ENCODE data around the gene PSKH1. TPM values are rescaled to one million over a fixed set of nuclear protein-coding genes. Genes with fewer than 3 reads are reported as not detected.

The PSKH1 gene
- total and polyA plus RNA-seq, 4 donors: 8.3 to 23.8 (median 13.8) TPM

GRCh38 chr16:67901734-67902133 is 8.7 kb downstream of the PSKH1 start:
- Histone ChIP-seq H3K36me3 (ENCODE audit: control insufficient read depth in 4 of 4, insufficient read depth in 3 of 4, low read depth in 1 of 4, low read length in 3 of 4) (peaks cover 0 to 4% (median under 1%) of the 10 kb centered on the region in 4 donors), H3K27me3 (ENCODE audit: control insufficient read depth in 4 of 4, insufficient read depth in 4 of 4, low read length in 3 of 4) (no peaks in the 10 kb centered on the region), H3K4me1 (ENCODE audit: control insufficient read depth in 4 of 4, insufficient read depth in 4 of 4, low read length in 3 of 4) (peaks cover 1 to 17% (median 10%) of the 10 kb centered on the region in 4 donors), H3K4me3 (ENCODE audit: low read depth in 1 of 3, low read length in 3 of 3) (no peak overlapping the region), H3K9ac (ENCODE audit: low read depth in 1 of 2, low read length in 2 of 2) (no peak overlapping the region), H3K9me3 (ENCODE audit: control insufficient read depth in 4 of 4, low read length in 3 of 4) (no peaks in the 10 kb centered on the region), H3K27ac (ENCODE audit: low read depth in 1 of 2, low read length in 2 of 2) (no peak overlapping the region)
- DNase-seq (ENCODE audit: low spot score): no peak
- TF ChIP-seq ZBTB33 (IDR thresholded peaks at IDR 0.05) (no peak), RXRA (IDR thresholded peaks at IDR 0.05) (peak in 1 of 2 donors; percentile 17)
- WGBS: 63% methylated on average over 5 of the region's 5 CpGs

- WGBS: 83% methylated on average over 4 of the region's 4 CpGs
- H3K4me3 ChIP-seq (ENCODE audit: low read depth in 1 of 3, low read length in 3 of 3): no peak overlapping the region
- H3K27ac ChIP-seq (ENCODE audit: low read depth in 1 of 2, low read length in 2 of 2): no peak overlapping the region
Measured at GRCh38 chr16:67902831-67903230, 9.8 kb downstream of the PSKH1 start.

GRCh38 chr16:67907397-67908180 is 14.5 kb downstream of the PSKH1 start:
- H3K36me3 ChIP-seq (ENCODE audit: control insufficient read depth in 4 of 4, insufficient read depth in 3 of 4, low read depth in 1 of 4, low read length in 3 of 4): peaks cover 0 to 27% (median 16%) of the 10 kb centered on the region in 4 donors
- no peak overlapping the region for H3K4me3 ChIP-seq (ENCODE audit: low read depth in 1 of 3, low read length in 3 of 3)
- WGBS: 69% methylated on average over 11 of the region's 11 CpGs
- no peaks in the 10 kb centered on the region for H3K9me3 ChIP-seq (ENCODE audit: control insufficient read depth in 4 of 4, low read length in 3 of 4)
- H3K27ac ChIP-seq (ENCODE audit: low read depth in 1 of 2, low read length in 2 of 2): peak overlapping the region; percentile 6 to 23
- H3K4me1 ChIP-seq (ENCODE audit: control insufficient read depth in 4 of 4, insufficient read depth in 4 of 4, low read length in 3 of 4): peaks cover 0 to 27% (median 20%) of the 10 kb centered on the region in 4 donors
- no peak overlapping the region for H3K9ac ChIP-seq (ENCODE audit: low read depth in 1 of 2, low read length in 2 of 2)
- no peaks in the 10 kb centered on the region for H3K27me3 ChIP-seq (ENCODE audit: control insufficient read depth in 4 of 4, insufficient read depth in 4 of 4, low read length in 3 of 4)
- no peak for DNase-seq (ENCODE audit: low spot score)
- TF ChIP-seq HNF4A (conservative IDR thresholded peaks at IDR 0.05): peak; percentile 55 to 72
- TF ChIP-seq, protein P1, sequence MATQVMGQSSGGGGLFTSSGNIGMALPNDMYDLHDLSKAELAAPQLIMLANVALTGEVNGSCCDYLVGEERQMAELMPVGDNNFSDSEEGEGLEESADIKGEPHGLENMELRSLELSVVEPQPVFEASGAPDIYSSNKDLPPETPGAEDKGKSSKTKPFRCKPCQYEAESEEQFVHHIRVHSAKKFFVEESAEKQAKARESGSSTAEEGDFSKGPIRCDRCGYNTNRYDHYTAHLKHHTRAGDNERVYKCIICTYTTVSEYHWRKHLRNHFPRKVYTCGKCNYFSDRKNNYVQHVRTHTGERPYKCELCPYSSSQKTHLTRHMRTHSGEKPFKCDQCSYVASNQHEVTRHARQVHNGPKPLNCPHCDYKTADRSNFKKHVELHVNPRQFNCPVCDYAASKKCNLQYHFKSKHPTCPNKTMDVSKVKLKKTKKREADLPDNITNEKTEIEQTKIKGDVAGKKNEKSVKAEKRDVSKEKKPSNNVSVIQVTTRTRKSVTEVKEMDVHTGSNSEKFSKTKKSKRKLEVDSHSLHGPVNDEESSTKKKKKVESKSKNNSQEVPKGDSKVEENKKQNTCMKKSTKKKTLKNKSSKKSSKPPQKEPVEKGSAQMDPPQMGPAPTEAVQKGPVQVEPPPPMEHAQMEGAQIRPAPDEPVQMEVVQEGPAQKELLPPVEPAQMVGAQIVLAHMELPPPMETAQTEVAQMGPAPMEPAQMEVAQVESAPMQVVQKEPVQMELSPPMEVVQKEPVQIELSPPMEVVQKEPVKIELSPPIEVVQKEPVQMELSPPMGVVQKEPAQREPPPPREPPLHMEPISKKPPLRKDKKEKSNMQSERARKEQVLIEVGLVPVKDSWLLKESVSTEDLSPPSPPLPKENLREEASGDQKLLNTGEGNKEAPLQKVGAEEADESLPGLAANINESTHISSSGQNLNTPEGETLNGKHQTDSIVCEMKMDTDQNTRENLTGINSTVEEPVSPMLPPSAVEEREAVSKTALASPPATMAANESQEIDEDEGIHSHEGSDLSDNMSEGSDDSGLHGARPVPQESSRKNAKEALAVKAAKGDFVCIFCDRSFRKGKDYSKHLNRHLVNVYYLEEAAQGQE (IDR thresholded peaks at IDR 0.05): no peak
- TF ChIP-seq ZBTB33 (IDR thresholded peaks at IDR 0.05): no peak
- no peak for TF ChIP-seq FOXA2 (IDR thresholded peaks at IDR 0.05)
- TF ChIP-seq NR2F2 (IDR thresholded peaks at IDR 0.05): no peak
- no peak for TF ChIP-seq MAX (IDR thresholded peaks at IDR 0.05)
- TF ChIP-seq JUND (IDR thresholded peaks at IDR 0.05): peak in 1 of 2 donors; percentile 52
- TF ChIP-seq, protein P2, sequence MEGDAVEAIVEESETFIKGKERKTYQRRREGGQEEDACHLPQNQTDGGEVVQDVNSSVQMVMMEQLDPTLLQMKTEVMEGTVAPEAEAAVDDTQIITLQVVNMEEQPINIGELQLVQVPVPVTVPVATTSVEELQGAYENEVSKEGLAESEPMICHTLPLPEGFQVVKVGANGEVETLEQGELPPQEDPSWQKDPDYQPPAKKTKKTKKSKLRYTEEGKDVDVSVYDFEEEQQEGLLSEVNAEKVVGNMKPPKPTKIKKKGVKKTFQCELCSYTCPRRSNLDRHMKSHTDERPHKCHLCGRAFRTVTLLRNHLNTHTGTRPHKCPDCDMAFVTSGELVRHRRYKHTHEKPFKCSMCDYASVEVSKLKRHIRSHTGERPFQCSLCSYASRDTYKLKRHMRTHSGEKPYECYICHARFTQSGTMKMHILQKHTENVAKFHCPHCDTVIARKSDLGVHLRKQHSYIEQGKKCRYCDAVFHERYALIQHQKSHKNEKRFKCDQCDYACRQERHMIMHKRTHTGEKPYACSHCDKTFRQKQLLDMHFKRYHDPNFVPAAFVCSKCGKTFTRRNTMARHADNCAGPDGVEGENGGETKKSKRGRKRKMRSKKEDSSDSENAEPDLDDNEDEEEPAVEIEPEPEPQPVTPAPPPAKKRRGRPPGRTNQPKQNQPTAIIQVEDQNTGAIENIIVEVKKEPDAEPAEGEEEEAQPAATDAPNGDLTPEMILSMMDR (IDR thresholded peaks at IDR 0.05; ENCODE audit: low read depth, low read length, missing input control): no peak
- TF ChIP-seq RAD21 (IDR thresholded peaks at IDR 0.05): peak; percentile 30 to 32
- no peak for TF ChIP-seq TAF1 (conservative IDR thresholded peaks at IDR 0.05)
- peak; percentile 46 for TF ChIP-seq YY1 (IDR thresholded peaks at IDR 0.05)
- no peak for TF ChIP-seq GABPA (IDR thresholded peaks at IDR 0.05 in 1 of 2, conservative IDR thresholded peaks at IDR 0.05 in 1 of 2)
- no peak for TF ChIP-seq ATF3 (IDR thresholded peaks at IDR 0.05)
- no peak for TF ChIP-seq HNF4G (IDR thresholded peaks at IDR 0.05)
- no peak for TF ChIP-seq EGR1 (IDR thresholded peaks at IDR 0.05; ENCODE audit: low read depth in 2 of 2)

More at GRCh38 chr16:67902831-67903230, 9.8 kb downstream of the PSKH1 start:
- no peak for DNase-seq (ENCODE audit: low spot score)
- Histone ChIP-seq H3K4me1 (ENCODE audit: control insufficient read depth in 4 of 4, insufficient read depth in 4 of 4, low read length in 3 of 4) (peaks cover 1 to 24% (median 18%) of the 10 kb centered on the region in 4 donors), H3K9ac (ENCODE audit: low read depth in 1 of 2, low read length in 2 of 2) (no peak overlapping the region), H3K27me3 (ENCODE audit: control insufficient read depth in 4 of 4, insufficient read depth in 4 of 4, low read length in 3 of 4) (no peaks in the 10 kb centered on the region), H3K9me3 (ENCODE audit: control insufficient read depth in 4 of 4, low read length in 3 of 4) (no peaks in the 10 kb centered on the region), H3K36me3 (ENCODE audit: control insufficient read depth in 4 of 4, insufficient read depth in 3 of 4, low read depth in 1 of 4, low read length in 3 of 4) (peaks cover 0 to 4% (median under 1%) of the 10 kb centered on the region in 4 donors)
- TF ChIP-seq NR2F2 (IDR thresholded peaks at IDR 0.05) (no peak), YY1 (IDR thresholded peaks at IDR 0.05) (no peak), RAD21 (IDR thresholded peaks at IDR 0.05) (no peak), FOXA1 (IDR thresholded peaks at IDR 0.05) (no peak), TAF1 (conservative IDR thresholded peaks at IDR 0.05) (no peak)

Measured in liver (tissue), 9 donors.